ENCODE data around the gene UIMC1. TPM values are rescaled to one million over a fixed set of nuclear protein-coding genes. Genes with fewer than 3 reads are reported as not detected.

UIMC1 gene
- polyA plus RNA-seq, 3 donors = 14.8 to 35.6 (median 19.1) TPM

GRCh38 chr5:177024559-177024958 is 18.0 kb upstream of the UIMC1 start:
- no peaks in the 10 kb centered on the region for H3K9me3 ChIP-seq (replicated peaks in 1 of 2; ENCODE audit: control insufficient read depth in 1 of 2, insufficient read depth in 1 of 2, low read length in 2 of 2)
- H3K9ac ChIP-seq (ENCODE audit: insufficient read depth, low read length, poor library complexity, severe bottlenecking) = no peak overlapping the region
- no peaks in the 10 kb centered on the region for H4K20me1 ChIP-seq (ENCODE audit: insufficient read depth, low read length)
- H3K27ac ChIP-seq (ENCODE audit: low read depth in 1 of 2, low read length in 2 of 2) = no peak overlapping the region
- Mint-ChIP-seq H3K9me3 (peaks cover 0 to 2% (median 0%) of the 10 kb centered on the region in 7 donors), H3K4me1 (peaks cover 29% of the 10 kb centered on the region), H3K4me3 (peak overlapping the region in 1 of 2 donors; percentile 42), H3K27ac (peak overlapping the region in 1 of 7 donors; percentile 77), H3K36me3 (peaks cover 11 to 32% of the 10 kb centered on the region in 2 donors), H3K27me3 (ENCODE audit: low read depth in 3 of 3) (peaks cover 0 to 2% (median 2%) of the 10 kb centered on the region in 3 donors)
- no peaks in the 10 kb centered on the region for H3K27me3 ChIP-seq (ENCODE audit: control insufficient read depth in 2 of 2, insufficient read depth in 2 of 2, low read length in 2 of 2)
- no peak for DNase-seq
- intact Hi-C loops (cut with micrococcal nuclease) = loop anchor here in 1 of 2 donors (5.0 kb wide), 1 partner anchor 47 kb away; no protein-coding TSS in a partner anchor
- H3K4me3 ChIP-seq (replicated peaks in 1 of 3; ENCODE audit: low read depth in 2 of 3, low read length in 3 of 3) = no peak overlapping the region
- H3K36me3 ChIP-seq (replicated peaks in 1 of 2; ENCODE audit: control insufficient read depth in 1 of 2, insufficient read depth in 2 of 2, low read length in 2 of 2) = peaks cover 7 to 8% of the 10 kb centered on the region in 2 donors
- WGBS (ENCODE audit: insufficient coverage) = no CpG with 5 or more reads among the region's 1 CpG
- no peak for TF ChIP-seq CTCF (IDR thresholded peaks at IDR 0.05)
- peaks cover 15 to 16% of the 10 kb centered on the region in 2 donors for H3K4me1 ChIP-seq (ENCODE audit: control insufficient read depth in 1 of 2, insufficient read depth in 2 of 2, low read length in 2 of 2)
- H3K4me2 ChIP-seq (replicated peaks; ENCODE audit: extremely low read depth, low read length, poor library complexity, severe bottlenecking) = no peak overlapping the region
- H3K79me2 ChIP-seq (ENCODE audit: insufficient read depth, low read length) = peaks cover 45% of the 10 kb centered on the region
- H2AFZ ChIP-seq (ENCODE audit: insufficient read depth, low read depth, low read length, poor library complexity, severe bottlenecking) = no peak overlapping the region

GRCh38 chr5:177023303-177023664 is 16.7 kb upstream of the UIMC1 start:
- no peak for TF ChIP-seq CTCF (IDR thresholded peaks at IDR 0.05)
- Mint-ChIP-seq H3K9me3 (peaks cover 0 to 2% (median 0%) of the 10 kb centered on the region in 7 donors), H3K27ac (peak overlapping the region; percentile 70 to 92 (median 90)), H3K36me3 (peaks cover 5 to 20% of the 10 kb centered on the region in 2 donors), H3K27me3 (ENCODE audit: low read depth in 3 of 3) (peaks cover 0 to 2% (median 2%) of the 10 kb centered on the region in 3 donors), H3K4me3 (peak overlapping the region; percentile 99 to 100), H3K4me1 (peaks cover 29% of the 10 kb centered on the region)
- no peaks in the 10 kb centered on the region for H4K20me1 ChIP-seq (ENCODE audit: insufficient read depth, low read length)
- intact Hi-C loops (cut with micrococcal nuclease) = loop anchor here in 1 of 2 donors (5.0 kb wide), 1 partner anchor 46 kb away; no protein-coding TSS in a partner anchor
- H3K4me3 ChIP-seq (replicated peaks in 1 of 3; ENCODE audit: low read depth in 2 of 3, low read length in 3 of 3) = peak overlapping the region; percentile 52 to 90 (median 85)
- H3K9me3 ChIP-seq (replicated peaks in 1 of 2; ENCODE audit: control insufficient read depth in 1 of 2, insufficient read depth in 1 of 2, low read length in 2 of 2) = no peaks in the 10 kb centered on the region
- H3K79me2 ChIP-seq (ENCODE audit: insufficient read depth, low read length) = peaks cover 38% of the 10 kb centered on the region
- H3K4me2 ChIP-seq (replicated peaks; ENCODE audit: extremely low read depth, low read length, poor library complexity, severe bottlenecking) = peak overlapping the region; percentile 93
- H3K27me3 ChIP-seq (ENCODE audit: control insufficient read depth in 2 of 2, insufficient read depth in 2 of 2, low read length in 2 of 2) = no peaks in the 10 kb centered on the region
- WGBS (ENCODE audit: insufficient coverage) = 0% methylated on average over 2 of the region's 6 CpGs
- DNase-seq = peak in 2 of 3 donors; percentile 8
- H3K27ac ChIP-seq (ENCODE audit: low read depth in 1 of 2, low read length in 2 of 2) = peak overlapping the region; percentile 25 to 86
- peaks cover 0 to 6% of the 10 kb centered on the region in 2 donors for H3K36me3 ChIP-seq (replicated peaks in 1 of 2; ENCODE audit: control insufficient read depth in 1 of 2, insufficient read depth in 2 of 2, low read length in 2 of 2)
- peak overlapping the region; percentile 98 for H2AFZ ChIP-seq (ENCODE audit: insufficient read depth, low read depth, low read length, poor library complexity, severe bottlenecking)
- peaks cover 15 to 16% of the 10 kb centered on the region in 2 donors for H3K4me1 ChIP-seq (ENCODE audit: control insufficient read depth in 1 of 2, insufficient read depth in 2 of 2, low read length in 2 of 2)
- peak overlapping the region; percentile 96 for H3K9ac ChIP-seq (ENCODE audit: insufficient read depth, low read length, poor library complexity, severe bottlenecking)

Data from CD14-positive monocyte (primary cell).